HG02885 (cell line): ENCODE results near the gene SMPD3.

Experiments used
- ATAC-seq: cut with Tn5 transposase; IDR thresholded peaks from one replicate; pipeline ENCODE4 v1.9.1; 2021; ENCODE audit warnings: mild to moderate bottlenecking; ENCODE audit not compliant: unreplicated experiment, poor library complexity

SMPD3 gene

DNA sequence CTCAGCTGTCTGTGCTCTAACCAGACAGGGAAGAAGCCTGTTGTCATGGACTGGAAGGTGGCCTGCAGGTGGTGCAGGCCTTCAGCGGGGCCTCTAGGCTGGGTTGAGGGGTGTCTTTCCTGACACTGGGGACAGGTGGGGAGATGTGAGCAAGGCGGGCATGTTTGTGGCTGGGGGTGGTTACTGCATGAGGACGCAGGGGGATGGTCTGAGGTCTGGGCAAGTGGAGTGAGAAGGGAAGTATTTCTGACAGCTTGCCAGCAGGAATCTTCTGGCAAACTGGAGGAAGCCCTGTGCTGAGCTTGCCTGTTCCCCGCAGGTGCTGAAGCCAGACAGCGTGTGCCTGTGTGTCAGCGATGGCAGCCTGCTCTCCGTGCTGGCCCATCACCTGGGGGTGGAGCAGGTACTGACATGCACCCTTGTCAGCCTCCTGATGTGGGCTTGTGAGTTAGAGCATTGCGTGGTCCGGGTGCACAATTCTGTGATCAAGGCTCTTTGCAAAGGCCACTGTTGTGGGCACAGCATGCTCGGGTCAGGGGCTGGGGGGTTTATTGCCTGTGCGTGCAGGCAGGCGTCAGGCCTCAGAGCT lies 101.3 kb downstream of the SMPD3 start:
- ATAC-seq: no peak

- ATAC-seq: no peak
Measured at GRCh38 chr16:68345958-68346635, 102.2 kb downstream of the SMPD3 start.

GRCh38 chr16:68345351-68345810 lies 102.9 kb downstream of the SMPD3 start:
- no peak for ATAC-seq

- no peak for ATAC-seq
Measured at GRCh38 chr16:68344252-68344651, 104.1 kb downstream of the SMPD3 start.

DNA sequence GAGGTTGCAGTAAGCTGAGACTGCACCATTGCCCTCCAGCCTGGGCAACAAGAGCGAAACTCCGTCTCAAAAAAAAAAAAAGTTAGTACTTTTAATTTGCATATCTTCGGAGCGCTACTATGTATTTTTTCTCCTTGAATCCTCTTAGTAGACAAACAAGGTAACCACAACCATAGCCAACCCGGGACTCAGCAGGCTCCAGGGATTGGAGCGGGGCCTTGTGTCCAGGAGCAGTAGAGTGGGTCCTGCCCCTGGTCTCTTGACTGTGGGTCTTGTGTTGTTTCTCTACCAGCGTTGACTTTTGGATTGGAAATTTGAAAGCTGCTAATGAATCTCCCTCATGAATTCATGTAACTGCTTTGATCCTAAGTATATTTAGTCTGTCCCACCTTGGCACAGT lies 105.2 kb downstream of the SMPD3 start:
- ATAC-seq: no peak

DNA sequence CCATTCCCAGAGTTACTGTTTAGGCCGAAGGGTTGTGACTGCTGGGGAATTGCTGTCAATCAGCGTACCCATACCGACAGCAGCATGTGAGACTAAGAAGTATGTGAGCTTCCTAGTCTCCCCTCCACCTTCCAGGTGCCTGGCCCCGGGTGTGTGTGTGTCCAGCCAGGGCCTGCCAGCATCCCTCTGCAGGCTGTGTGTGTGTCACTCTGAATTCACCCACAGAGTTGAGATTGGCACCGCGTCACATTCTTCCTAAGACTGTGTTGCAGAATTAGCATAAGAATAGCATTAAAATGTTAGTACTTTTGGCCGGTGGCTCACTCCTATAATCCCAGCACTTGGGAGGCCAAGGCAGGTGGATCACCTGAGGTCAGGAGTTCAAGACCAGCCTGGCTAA lies 105.7 kb downstream of the SMPD3 start:
- ATAC-seq: no peak

- ATAC-seq: no peak
Measured at GRCh38 chr16:68339214-68339613, 109.1 kb downstream of the SMPD3 start.

DNA sequence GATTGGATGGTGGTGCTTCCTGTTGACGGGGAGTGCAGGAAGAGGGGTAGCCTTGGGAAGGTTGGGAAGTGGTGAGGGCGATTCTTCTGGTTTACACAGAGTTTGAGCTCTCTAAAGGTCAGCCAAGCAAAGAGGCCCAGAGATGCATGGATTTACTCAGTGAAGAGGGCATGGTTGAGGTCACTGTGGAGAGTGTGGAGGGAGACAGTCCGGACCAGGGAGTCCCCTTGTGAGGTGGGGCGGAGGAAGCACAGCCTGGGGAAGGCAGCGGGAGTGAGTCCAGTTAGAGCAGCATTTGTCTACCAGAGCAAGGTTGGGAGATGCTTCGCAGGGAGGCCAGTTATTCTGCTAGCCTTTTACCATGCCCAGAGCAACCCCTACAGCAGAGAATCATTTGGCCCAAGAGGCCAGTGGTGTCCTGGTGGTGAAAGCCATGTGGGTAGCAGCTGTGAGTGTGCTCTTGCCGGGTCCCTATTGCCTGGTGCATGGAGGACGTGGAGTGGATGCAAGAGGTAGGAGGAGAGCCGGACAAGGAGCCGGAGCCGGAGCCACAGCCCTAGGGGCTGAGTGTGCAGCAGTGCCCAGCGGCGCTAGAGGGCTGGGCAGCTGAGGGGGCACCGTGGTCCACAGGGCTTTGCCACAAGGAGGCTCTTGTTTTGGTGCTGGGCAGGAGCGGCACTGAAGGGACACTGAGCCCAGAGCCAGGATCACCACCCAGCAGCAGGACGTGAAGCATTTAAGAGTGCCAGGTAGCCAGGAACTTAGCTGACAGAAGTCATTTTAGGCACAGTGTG lies 109.8 kb downstream of the SMPD3 start:
- ATAC-seq: no peak

- no peak for ATAC-seq
Measured at GRCh38 chr16:68335175-68335574, 113.1 kb downstream of the SMPD3 start.

DNA sequence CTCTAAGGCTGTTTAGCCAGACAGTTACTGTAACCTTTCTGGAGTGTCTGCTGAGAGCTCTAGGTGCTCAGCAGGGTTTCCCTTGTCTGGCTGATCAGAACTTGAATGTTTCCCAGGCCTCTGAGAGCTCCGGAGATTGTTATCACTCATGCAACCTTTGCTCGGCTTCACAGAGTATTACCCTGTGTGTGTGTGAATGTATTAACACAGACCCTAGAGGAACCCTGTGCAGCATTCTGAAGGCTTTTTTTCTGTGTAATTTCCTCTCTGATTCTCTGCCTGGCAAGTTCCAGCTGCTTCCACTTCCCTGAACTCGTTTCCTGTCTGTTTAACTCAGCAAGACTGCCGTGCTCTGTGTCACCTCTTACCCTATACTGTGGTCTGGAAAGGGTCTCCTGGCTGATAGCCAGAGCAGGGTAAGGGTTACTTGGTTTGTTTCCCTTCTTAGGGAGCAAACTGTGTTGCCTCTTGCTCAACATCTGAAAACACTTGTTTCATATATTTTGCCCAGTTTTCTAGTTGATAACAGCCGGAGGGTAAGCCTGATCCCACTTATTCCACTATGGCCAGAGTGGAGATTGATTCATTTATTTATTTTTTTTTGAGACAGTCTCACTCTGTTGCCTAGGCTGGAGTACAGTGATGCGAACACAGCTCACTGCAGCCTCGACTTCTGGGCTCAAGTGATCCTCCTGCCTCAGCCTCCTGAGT lies 115.7 kb downstream of the SMPD3 start:
- ATAC-seq: no peak

- no peak for ATAC-seq
Measured at GRCh38 chr16:68331879-68332410, 116.4 kb downstream of the SMPD3 start.

DNA sequence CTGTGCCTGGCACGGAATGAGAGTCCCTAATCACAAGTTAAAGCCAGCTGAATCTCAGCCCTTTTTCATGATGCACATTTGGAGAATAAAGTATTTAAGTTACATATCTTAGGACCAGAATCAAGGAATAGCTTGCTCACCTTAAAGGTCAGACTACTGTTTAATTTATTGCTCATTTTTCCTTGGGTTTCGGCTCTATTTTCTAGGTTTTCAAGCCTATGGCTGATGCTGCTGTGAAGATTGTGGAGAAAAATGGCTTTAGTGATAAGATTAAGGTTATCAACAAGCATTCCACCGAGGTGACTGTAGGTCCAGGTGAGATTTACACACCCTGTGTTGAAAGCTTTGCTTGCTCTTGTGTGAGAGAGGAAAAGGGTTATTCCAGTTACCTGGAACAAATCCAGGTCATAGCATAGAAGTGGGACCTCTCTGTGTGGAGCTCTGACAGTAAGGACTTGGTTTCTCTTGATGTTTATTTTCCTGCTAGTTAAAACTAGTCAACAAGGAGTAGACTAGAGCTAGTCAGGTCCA lies 119.4 kb downstream of the SMPD3 start:
- ATAC-seq: no peak

DNA sequence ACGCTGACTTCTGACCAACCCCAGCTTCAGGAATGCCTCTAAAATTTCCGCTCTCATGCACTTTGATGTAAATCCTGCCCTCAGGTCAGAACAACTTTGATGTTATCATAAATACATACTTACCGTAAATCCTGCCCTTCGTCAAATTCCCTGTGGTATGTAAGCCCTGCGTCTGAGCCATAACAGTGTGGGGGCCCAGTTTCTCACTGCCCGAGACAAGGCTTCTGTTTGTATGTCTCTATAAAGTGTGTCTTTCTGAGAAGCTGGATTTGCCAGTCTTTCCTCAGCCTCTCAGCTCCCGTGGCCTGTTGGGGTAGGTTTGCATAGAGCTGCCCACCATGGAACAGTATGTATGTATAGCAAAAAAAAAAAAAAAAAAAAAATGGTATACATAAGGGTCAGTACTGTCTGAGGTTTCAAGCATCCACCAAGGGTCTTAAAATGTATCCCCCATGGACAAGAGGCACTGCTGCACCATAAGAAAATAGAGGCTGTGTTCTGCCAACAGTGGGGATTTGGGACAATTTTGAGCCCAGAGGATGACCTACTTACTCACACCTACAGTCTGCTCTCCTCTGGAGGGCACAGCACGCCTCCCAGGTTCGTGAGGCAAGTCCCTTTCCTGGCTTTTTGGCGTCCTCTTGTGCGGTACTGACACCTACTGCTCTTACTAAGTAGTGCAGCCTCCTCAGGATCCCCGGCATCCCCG lies 120.0 kb downstream of the SMPD3 start:
- ATAC-seq: peak; percentile 72

DNA sequence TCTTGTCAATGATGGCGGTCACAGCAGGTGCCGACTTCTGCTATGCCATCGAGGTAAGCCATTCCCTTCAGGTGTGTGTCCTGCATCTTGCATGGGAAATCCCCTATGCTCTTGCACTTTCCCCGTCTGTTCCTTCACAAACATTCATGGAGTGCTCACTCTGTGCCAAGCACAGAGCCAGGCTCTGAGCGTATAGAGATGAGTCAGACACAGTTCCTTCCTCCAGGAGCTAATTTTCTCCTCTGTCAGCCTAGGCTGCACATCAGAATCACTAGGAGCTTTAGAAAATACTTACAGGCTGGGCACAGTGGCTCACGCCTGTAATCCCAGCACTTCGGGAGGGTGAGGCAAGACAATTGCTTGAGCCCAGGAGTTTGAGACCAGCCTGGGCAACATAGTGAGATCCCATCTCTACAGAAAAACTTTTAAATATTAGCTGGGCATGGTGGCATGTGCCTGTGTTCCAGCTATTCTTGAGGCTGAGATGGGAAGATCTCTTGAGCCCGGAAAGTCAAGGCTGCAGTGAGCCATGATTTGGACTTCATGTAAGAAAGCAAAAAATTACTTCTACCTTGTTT lies 123.4 kb downstream of the SMPD3 start:
- no peak for ATAC-seq

DNA sequence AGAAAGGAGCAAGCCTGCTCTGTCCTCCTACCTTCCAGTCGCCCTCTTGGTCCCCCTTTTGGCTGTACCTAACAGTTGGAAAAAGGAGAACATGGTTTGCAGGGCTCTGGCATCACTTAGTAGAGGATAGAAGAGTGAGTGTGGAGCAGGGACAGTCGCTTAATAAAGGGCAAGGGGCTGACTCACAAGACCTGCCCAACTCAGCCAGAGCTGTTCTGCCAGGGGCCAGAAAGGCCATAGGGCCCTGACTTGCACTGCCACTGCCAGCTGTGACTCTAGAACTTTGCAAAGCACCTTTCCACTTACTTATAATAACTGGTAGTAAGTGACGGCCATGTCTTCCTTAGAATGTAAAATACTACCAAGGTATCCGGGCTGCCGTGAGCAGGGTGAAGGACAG lies 124.0 kb downstream of the SMPD3 start:
- ATAC-seq: no peak

GRCh38 chr16:68319185-68319908 lies 129.0 kb downstream of the SMPD3 start:
- ATAC-seq: peak; percentile 57

DNA sequence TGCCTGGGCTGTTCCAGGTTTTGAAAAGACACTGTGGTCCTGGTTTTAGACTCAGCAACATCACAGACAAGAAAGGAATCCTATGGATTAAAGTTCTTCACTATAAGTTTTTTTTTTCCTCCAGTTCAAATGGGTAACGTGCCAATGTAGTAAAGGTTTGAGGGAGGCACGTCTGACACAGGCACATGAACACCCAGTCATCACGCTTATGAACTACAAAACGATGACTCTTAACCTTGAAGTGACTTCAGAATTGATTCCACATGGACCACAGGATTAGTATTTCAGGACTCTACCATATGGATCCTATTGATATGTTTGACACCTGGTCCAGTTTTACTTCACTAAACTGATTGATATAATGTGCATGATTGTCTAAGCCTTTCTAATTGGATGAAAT lies 135.2 kb downstream of the SMPD3 start:
- ATAC-seq: no peak

- peak; percentile 96 for ATAC-seq
Measured at GRCh38 chr16:68310774-68311511, 137.4 kb downstream of the SMPD3 start, which contains the start of the genes PRMT7 and SLC7A6OS. Gene PRMT7, plus strand, starts transcription at chr16:68311019. Its CDS starts 4,961 bp downstream, at chr16:68315980. Gene SLC7A6OS, minus strand, starts transcription at chr16:68310946. Its CDS starts 20 bp downstream, at chr16:68310926.
